NCI-H82 (cell line): ENCODE measurements around the gene IQCF6.
"Not testable (repeated sequence)": the region's sequence is repeated elsewhere in the genome, so short reads cannot be mapped to it uniquely, and the experiment has no call there.

Experiments
- DNase-seq: peaks from one replicate; lab custom pipeline; 2025; lab: John Stamatoyannopoulos, UW

Gene IQCF6

DNA sequence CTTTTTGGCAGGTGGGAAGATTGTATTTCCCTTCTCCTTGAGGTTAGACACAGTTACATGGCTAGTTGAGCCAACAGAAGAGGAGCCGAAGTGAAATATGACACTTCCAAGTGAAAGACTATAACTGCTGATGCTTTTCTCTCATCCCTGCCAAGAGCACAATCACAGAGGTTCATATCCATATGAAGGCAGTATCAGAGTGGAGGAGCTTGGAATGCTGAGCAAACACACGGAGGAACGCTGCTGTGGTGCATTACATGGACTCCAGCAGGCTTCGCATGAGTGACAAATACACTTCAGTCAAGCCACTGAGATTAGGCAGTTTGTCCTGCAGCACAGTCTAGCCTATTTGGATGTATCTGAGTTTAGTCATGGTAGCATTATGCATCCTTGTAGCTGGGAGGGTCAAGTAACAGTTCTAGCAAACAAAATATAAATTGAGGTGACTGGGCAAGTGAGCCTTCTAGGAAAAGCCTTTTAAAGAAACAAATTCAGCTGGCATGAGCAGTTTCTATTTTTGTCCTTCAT lies 5.4 kb downstream of the IQCF6 start:
- no peak for DNase-seq

GRCh38 chr3:51759203-51759602 lies 19.8 kb downstream of the IQCF6 start:
- no peak for DNase-seq

DNA sequence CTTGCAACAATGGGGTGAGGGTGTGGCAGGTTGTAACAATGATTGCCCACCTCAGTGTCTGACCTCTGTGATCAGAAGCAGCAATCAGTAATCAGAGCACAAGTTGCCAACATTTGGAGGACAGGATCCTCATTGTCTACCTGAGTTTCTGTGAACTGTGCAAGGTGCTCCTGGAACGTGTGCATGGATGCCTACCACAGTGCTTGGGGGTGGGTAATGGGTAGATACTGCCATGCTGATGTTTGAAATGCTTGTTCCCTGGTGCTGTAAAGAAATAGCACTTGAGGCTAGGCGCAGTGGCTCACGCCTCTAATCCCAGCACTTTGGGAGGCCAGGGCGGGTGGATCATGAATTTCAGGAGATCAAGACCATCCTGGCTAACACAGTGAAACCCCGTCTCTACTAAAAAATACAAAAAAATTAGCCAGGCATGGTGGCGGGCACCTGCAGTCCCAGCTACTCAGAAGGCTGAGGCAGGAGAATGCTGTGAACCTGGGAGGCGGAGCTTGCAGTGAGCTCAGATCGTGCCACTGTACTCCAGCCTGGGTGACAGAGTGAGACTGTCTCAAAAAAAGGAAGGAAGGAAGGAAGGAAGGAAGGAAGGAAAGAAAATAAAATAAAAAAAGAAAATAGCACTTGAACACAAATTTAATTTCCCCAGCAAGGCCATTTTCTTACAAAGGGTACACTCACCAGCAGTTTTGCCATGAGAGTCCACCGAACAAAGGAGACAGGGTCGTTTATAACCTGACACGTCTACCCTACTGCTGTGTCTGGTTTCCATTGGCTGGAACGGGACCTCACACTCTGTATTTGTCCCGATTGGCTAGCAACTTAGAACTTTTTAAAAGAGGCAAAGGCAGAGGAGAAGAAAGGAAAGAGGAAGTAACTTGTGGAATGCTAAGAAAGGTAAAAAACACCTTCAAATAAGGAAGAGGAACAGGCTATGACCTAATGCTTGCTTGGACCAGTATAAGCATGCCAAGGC lies 25.0 kb downstream of the IQCF6 start:
- DNase-seq, result not testable (repeated sequence)

GRCh38 chr3:51751287-51751686 lies 27.8 kb downstream of the IQCF6 start:
- DNase-seq, result no peak

DNA sequence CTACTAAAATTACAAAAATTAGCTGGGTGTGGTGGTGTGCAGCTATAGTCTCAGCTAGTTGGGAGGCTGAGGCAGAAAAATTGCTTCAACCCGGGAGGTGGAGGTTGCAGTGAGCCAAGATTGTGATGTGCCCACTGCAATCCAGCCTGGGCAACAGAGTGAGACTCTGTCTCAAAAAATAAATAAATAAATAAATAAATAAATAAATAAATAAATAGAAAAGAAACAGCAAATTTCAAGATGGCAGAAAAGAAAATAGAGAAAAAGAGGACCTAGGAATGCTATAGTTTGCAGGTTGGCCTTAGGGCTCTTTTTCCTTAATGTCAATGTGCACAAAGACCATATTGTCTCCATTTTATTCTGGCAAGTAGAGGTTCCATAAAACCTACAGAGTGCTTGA lies 28.2 kb downstream of the IQCF6 start:
- no peak for DNase-seq

DNA sequence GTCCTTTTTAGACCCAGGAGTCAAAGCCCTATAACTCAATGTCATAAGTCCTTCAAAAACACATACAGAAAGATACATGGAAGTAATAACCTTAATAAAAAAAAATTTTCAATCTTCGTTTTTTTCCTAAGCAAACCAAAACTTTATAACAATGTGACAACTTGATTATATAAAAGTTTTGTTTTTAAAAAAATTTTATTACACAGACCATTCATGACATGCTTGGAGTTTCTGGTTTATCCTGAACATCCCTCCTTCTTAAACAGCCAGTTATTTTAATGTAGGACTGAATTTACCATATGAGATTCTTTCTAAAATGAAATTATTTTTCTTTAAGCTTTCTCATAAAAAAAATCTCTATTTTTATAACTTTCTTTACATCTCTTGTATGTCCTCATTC lies 30.7 kb downstream of the IQCF6 start:
- no peak for DNase-seq

- no peak for DNase-seq
Measured at GRCh38 chr3:51747840-51748239, 31.2 kb downstream of the IQCF6 start.

DNA sequence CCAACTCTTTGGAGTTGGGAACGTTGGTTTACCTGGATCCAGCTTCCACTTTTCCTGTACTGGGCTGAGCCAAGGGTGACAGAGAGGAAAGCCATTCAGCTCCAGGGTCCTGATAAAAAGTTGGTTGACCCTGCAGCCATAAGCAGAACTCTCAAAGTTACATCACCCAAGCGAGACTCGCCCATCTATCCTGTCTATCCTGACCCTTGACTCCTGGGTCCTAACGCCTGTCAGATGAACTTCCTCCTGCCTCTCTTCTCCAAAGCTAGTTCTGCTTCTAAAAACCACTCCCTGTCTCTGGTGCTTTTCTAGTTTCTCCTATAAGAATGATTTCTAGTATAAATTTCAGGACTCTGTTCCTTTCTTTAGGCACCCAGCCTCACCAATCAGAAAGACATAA lies 36.1 kb downstream of the IQCF6 start:
- DNase-seq, result not testable (repeated sequence)

DNA sequence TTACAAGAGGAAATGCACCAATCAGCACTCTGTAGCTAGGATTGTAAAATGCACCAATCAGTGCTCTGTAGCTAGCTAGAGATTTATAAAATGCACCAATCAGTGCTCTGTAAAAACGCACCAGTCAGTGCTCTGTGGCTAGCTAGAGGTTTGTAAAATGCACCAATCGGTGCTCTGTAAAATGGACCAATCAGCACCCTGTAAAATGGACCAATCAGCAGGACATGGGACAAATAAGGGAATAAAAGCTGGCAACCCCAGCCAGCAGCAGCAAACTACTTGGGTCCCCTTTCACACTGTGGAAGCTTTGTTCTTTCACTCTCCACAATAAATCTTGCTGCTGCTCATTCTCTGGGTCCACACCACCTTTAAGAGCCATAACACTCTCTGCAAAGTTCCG lies 36.7 kb downstream of the IQCF6 start:
- not testable (repeated sequence) for DNase-seq

DNA sequence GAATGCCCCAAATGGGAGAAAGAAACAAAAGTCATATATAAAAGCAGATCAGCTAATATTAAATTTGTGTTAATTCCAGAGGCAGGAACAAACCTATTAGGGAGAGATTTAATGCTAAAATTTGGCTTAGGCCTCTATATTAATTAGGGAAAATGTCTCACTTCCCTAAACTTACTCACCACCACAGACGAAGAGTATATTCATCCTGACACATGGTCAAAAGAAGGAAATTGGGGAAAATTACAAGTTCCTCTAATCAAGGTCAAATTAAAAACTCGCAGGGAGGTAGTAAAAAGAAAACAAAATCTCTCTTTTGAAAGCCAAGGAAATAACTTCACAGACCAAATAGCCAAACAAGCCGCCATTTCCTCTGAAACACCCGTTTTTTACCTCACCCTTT lies 39.9 kb downstream of the IQCF6 start:
- no peak for DNase-seq

DNA sequence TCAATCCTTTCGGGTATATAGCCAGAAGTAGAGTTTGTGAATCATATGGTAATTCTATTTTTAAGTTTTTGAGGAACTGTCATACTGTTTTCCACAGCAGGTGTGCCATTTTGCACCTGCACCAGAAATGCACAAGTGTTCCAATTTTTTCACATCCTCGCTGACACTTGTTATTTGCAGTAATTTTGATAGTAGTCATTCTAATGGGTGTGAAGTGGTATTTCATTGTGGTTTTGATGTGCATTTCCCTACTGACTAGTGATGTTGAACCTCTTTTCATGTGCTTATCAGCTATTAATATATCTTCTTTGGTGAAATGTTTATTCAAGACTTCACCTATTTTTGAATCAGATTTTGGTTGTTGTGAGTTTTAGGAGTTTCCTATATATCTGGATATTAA lies 43.1 kb downstream of the IQCF6 start:
- DNase-seq, result no peak

DNA sequence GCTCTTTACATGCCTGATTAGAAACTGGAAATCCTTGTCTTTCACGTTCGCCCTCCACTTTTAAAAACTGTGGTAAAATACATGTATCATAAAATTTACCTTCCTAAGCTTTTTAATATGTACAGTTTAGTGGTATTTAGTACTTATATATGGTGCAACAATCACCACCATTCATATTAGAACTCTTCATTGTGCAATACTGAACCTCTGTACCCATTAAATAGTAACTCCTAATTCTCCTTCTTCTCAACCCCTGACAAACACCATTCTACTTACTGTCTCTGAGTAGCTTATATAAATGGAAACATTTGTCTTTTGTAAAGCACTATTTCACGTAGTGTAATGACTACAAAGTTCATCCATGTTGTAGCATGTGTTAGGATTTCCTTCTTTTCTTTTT lies 44.0 kb downstream of the IQCF6 start:
- no peak for DNase-seq

DNA sequence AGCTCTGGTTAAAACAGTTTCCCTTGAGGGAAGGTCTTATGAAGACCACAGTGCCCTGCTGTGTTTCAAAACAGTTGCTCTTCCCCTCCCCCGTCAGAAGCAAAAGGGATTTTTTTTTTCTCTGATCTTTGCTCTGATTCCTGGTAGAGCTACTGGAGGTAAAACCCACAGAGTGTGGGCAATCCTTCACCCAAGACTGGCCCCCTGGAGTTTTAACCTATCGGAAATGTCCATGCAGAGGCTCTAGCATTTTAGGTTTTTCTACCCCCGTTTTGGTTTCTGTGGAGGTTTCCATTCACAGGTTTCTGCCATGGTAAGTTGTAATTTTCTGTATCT lies 44.5 kb downstream of the IQCF6 start:
- DNase-seq, result no peak

DNA sequence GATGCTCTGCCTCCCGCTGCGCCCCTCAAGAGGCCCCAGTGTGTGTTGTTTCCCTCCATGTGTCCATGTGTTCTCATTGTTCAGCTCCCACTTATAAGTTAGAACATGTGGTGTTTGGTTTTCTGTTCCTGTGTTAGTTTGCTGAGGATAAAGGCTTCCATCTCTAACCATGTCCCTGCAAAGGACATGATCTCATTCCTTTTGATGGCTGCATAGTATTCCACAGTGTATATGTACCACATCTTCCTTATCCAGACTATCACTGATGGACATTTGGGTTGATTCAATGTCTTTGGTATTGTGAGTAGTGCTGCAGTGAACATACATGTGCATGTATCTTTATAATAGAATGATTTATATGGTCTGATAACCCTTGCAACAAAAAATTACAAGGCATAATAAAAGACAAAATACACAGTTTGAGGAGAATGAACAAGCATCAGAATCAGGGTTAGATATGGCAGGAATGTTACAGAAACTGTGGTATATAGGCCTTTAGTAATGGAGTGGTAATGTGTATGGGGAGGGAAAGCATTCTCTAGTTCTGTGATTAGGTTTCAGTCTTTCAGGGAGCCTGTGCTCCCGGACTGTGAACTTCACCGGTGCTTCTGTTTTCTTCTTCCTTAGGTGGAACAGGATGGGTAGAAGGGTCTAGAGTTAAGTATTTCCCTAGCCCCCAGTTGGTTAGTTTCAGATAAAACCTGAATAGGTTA lies 45.0 kb downstream of the IQCF6 start:
- DNase-seq, result no peak

GRCh38 chr3:51729042-51729633 lies 49.9 kb downstream of the IQCF6 start:
- DNase-seq, result no peak
